IPS-NIHi11 (cell line): ENCODE data around the gene KCNQ1.
A peak's percentile ranks its signal among the peaks of the same experiment; 100 is the strongest.

Experiments
- DNase-seq: peaks from one replicate; pipeline ENCODE4 v3.0.0; 2012; ENCODE audit warnings: mixed read lengths, low spot score

Gene KCNQ1

DNA sequence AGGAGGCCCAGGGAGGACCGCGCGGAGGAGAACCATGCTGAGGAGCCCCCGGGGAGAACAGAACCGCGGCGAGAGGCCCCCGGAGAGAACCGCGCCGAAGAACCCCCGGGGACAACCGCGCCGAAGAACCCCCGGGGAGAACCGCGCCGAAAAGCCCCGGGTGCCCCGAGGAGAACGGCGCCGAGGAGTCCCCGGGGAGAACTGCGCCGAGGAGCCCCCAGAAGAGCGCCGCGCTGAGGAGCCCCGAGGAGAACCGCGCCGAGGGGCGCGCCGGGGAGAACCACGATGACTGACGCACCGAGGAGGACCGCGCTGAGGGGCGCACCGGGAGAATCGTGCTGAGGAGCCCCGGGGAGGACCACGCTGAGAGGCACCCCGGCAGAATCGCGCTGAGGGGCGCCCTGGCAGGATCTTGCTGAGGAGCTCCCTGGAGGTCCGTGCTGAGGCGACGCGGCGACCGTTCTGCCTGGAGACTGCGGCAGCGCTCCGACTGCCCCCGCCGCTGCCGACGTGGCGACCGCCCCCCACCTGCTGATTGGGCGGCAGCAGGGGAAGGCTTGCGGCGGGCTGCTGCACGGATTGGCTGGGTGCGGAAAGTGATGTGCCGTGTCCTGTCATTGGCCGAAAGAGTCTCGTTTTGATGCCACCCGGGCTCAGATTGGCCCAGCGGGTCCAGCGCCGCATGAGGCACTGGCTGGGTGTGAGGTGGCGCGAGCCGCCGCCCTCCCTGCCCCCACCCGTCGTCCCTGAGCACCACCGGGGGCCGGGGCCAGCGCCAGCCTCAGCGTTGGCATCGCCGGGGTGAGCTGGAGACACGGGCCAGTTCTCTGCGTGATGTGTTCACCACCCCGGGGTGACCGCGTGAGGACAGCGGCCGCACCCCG, 255.0 kb downstream of the KCNQ1 start, which contains the start of gene KCNQ1OT1:
Gene KCNQ1OT1, minus strand, starts transcription at position 464 of the 884 bp plus-strand sequence.
- peak; percentile 89 for DNase-seq

DNA sequence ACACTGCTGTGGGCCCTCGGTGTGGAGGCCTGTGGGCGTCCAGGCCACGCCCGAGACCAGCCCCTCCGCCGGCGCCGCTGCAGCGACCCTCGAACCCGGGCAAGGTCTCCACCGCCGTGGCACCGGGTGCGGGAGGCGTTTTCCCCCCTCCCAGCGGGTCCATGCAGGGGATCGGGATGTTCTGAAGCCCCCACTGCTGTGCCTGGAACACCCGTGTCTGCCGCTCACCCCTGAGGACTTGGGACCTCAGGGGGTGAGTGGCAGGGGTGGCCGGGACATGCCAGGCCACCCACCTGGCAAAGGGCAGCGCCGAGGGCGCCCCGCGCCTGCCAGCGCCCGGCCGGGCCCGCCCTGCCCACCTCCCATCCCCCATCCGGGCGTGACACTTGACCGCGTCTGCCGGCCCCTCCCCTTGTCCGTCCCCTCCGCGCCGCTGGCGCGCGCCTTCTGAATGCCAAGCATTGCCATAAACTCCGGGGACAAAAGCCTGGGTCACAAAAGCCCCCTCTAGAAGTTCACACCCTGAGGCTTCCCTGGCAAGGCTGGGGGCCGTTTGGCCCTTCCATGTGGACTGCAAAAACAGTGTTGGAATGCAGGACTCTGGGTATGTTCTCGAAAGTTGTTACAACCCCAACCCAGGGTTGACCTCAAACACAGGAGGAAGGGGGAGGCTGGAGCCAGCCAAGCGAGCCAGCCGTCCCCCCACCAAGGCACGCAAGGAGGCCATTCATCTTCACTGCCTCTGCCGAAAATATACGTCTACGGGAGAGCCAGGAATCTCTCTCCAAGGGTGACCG, 255.8 kb downstream of the KCNQ1 start:
- peak; percentile 71 for DNase-seq

DNA sequence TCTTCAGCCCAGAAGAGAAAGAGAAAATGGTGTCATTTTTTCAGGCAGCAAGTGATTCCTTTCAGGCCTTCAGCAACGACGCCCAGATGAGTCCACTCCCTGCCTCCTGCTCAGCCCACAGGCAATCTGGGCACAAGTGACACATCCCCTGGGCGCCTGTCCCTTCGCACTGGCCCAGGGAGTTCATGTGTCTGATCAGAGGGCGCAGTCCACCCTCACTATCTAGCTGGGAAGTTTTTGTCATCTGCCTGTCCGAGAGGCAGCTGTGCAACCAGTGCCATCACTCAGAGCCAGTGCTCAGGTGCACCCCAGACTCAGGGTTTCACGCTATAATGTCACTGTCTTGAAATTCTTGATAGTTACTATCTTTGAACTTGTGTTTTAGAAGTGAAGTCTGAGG, 256.4 kb downstream of the KCNQ1 start:
- DNase-seq = no peak

DNA sequence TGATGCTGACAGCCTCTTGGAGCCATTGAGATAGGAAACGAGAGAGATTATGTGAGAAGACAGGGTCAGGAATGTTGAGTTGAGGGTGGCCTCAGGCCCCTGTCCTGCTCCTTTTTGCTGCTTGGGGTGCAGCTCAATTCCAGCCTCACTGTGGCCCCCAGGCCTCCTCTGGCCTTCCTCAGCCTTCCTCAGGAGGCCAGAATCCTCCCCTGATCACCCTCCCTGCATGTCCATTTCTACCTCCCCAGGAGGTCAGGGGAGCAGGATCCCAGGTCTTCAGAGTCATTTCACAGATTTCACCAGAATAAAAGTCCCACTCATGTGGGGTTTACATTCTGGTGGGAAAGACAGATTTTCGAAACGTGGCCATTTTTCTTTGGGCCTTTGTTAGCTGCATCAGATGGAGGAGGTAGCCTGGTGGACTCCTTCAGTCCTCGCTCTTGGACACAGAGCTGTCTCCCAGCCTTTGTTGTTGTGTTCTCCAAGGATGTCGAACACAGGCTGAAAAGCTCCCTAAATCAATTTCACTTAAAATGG, 257.2 kb downstream of the KCNQ1 start:
- no peak for DNase-seq

DNA sequence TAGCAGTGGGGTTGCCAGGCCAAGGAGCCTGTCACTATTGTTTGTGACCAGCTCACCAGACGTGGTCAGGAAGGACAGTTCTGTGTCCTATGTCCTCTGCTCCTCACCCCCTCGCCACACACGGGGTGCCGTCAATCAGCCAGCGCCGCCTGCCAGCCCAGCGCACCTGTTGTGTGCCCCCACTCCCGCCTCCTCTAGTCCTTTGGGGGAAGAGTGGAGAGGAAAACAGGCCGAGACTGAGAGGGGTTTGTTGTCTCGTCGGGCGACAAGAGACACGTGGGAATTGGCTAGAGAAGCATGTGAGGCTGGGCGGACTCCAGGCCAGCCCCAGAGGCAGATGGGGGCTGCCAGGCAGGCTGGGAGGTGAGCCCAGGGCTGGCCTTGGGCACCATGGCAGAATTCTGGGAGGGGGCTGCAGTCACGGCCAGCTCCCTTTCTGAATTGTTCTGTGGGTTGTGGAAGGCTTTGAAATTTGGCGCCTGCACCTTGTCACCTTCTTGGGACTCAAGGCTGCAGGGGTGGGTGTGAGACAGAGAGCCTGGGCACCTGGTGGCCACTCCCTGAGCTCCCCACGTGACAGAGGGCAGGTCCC, 258.1 kb downstream of the KCNQ1 start:
- no peak for DNase-seq

DNA sequence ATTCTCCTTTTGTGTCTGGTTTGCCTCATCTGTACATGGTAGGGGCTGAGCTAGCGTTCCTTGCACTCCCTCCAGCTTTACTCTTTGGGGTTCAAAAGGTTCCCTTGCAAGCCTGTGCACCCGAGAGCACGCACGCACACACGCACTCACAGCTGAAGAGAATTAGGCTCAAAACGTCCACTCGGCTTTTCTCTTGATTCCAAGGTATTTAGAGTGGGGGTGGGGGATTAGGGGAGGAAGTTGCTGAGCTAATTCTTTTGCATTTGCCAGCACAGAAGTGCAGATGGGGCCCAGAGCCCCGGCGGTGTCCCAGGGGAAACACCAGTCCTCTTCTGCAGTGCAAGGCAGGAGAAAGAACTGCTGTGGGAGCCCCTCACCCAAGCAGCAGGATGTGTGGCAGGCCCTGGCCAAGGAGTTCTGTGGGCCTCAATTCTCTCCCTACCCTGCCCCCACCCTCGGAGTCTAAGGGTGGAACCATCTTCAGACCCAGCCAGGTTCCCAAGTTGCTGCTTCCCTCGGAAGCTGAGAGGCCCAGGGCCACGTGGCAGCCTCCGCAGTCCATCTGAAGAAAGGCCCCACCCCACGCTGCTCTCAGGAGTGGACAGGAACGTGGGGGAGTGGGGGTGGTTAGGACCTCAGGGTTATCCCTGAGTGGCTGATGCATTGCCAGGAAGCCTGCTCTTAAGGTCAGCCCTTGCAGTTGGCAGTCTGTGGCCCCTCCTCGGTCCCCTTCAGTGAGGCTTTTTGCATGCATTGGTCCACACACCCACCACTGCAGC, 258.7 kb downstream of the KCNQ1 start:
- DNase-seq = peak; percentile 52

DNA sequence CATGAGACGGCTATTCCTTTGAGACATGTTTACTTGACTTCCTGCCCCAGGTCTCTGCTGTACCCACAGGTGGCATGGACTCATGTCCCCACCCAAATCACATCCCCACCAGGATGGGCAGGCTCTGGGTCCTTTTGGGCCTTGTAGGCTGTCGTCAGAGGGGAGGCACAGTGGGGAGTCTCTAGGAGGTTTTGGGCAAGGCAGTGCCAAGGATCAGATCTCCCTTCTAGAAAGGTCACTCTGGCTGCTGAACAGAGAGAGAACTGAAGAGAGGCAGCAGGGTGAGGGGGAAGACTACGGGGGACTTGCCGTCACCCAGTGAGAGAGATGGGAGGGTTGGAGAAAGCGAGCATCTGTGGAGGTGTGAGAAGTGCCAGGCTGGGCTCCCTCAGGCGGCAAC, 259.5 kb downstream of the KCNQ1 start:
- no peak for DNase-seq

DNA sequence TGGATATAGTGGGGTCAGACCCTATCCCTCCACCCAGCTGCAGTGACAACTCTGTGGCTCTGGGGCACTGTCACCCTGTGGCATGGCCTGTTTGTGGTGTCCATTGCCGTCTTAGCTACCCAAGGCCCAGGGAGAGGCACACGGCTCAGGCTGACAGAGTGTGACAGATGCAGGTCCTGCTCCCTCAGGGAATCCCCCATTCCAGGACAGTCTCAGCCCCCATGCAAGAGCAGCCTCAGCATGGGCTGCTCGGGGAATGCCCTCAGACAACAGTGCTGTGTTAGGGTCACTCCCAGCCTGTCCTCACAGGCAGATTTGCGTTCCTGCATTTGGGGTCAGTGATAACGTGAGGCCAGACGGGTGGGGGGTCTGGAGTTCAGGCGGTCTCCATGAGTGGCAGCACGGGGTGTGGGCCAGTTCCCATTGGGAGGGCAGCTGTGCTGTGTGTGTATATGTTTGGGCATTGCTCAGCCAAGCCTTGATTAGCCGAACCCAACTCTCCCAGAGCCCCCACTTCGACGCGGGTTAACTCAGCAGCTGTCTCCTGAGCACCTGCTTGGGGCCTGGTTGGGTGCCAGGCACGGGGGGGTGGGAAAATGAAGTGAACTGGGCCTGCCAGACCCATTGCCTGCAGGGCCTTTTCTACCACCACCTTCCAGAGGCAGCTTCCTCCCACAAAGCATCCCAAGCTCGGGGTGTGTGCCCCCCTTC, 260.2 kb downstream of the KCNQ1 start:
- DNase-seq = no peak

DNA sequence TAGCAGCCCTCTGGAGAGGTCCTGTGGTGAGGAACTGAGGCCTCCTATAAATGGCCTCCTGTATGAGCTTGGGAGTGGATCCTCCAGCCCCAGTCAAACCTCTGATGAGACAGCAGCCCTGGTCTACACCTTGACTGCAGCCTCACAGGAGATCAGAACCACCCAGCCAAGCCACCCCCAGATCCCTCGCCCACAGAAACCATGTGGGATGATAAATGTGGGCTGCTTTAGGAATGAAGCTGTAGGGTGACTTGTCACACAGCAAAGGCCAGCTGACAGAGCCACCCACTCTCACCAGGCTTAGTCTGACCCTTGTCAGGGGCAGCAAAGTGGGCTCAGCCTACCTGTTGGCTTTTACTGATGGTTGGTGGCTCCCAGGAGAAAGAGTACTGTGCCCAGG, 261.5 kb downstream of the KCNQ1 start:
- no peak for DNase-seq

DNA sequence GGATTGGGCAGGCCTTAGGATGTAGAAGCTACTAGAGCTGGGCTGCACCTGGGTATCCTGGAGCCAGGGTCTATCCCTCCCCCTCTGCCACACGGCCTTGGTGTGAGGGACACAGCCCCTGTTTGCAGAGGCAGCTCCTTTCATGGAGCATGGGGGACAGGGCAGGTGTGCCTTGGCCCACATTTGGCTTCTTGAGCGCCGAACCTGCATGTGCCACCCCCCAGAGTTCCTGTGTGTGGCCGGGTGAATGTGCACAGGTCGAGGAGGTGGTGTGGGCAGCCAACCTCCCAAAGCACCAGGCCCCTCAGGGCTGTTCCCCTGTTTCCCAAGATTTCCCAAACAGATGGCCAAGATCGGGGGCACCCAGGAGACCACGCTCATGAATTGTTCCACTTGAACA, 262.9 kb downstream of the KCNQ1 start:
- DNase-seq = no peak

DNA sequence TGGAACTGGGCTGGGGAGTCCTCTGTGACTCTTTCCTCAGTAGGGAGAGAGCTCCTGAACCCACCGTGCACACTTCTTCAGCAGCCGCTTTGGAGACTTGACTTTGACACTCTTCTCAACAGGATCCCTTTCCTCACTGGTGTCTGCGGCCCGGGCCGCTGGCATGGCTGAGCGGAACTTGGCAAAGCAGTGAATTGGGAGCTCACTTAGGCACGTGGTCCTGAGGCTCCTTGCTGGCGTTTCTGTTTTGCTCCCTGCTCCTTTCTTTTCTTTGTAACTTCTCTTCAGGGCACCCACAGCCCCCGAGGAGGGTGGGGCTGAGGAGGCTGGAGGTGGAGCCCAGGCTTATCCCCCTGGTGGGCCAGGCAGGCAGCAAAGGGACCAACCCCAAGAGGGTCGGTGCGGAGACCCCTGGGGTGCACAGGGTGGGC, 263.4 kb downstream of the KCNQ1 start:
- no peak for DNase-seq

DNA sequence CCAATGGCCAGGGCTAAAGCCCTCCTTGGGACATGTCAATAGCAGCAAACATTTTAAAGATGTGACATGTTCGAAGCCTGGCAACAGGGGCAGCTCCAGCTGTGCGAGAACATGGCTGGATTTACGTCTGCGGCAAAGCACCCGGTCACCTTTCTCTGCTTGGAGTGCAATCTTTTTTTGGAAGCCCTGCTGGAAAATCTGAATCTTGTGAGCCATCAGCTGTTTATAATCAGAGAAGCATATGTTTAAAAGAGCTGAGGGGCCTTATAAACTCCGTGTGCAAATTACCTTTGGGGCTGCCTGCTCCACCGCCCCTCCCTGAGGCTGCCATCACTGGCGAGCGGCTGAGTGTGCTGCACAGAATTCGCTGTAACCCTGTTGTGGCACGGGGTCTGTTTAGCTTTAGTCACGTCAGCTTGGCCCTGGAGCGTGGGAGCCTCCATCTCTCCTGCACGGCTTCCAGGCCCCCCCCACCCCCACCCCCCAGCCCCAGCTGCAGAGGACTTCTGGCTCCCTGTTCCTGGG, 264.0 kb downstream of the KCNQ1 start:
- no peak for DNase-seq

DNA sequence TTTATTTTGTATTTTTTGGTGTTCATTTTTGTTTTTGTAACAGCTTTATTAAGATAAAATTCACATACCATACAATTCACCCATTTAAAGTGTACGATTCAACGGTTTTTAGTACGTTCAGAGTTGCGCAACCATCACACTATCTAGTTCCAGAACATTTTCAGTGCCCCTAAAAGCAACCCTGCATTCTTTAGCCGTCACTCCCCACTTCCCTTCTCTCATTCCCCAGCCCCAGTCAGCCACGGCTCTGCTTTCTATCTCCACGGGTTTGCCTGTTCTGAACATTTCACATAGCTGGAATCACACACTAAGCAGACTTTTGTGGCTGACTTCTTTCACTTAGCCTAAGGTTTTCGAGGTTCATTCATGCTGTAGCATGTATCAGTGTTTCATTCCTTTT, 264.6 kb downstream of the KCNQ1 start:
- DNase-seq = no peak

DNA sequence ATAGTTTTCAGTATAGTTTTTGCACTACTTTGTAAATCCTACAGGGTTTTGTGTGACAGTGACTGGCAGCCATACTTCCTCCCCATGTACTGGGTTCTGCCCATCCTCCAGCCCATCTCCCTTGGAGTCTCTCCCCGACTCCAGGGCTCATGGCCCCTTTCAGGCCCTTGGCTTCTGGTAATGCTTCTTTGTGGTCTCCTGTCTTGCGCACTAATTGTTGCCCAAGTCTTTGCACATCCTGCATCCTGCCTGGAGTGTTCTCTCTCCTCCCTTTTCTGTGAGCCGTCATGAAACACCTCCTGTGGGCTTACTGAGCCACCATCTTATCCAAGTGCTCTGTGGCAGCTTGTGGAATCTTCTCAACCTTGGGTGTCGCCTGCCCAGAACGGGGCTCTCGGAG, 266.4 kb downstream of the KCNQ1 start:
- DNase-seq = no peak

DNA sequence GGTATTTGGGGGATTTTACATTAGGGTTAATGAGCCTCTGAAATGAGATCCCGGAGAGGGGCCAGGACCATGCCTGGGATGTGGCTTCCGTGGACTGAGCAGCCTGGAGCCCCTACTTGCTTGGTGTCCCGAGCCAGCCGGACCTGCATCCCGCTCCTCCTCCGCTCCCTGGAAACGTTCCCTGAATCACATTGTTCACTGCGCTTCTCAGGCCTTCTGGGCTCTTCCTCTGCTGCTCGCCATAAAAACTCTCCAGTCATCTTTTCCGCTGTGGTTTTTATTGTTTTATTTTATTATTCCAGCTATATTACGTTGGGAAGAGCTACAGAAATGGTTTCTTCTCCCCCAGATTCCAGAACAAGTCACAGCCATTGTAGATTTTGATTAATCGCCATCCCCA, 268.3 kb downstream of the KCNQ1 start:
- DNase-seq = no peak

DNA sequence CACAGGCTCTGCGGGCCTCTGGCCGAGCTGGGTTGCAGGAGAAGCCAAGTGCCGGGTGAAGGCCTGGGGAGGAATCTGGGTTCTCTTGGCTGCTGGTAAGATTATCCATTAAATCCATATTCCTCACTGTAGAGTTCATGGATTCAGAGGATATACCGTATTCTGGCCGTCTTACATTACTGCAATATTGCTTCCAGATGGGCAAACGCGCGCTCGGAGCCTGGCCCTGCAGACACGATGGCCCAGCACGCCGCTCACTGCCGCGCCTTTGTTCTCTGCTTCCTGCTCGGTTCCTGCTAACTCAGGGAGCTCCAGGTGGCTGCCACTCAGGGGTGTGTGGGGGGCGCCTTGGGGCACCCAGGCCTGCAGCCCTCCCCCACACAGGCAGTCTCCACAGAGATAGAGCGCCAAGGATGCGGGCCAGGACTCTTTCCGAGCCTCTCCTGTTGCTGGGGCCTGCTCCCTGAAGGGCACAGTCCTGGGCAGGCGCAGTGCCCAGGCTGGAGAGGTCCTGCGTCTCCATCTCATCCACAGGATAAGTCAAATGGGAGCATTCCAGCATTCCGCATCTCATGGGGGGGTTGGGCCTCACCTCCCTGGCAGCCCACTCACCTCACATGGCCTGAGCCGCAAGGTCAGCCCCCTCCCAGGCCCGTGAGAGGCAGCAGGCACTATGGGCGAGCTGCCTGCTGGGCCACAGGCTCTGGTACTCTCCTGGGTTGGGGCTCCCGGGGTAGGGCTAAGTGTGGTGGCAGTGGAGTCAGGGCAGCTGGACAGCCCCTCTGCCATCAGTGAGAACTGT, 269.1 kb downstream of the KCNQ1 start:
- no peak for DNase-seq

DNA sequence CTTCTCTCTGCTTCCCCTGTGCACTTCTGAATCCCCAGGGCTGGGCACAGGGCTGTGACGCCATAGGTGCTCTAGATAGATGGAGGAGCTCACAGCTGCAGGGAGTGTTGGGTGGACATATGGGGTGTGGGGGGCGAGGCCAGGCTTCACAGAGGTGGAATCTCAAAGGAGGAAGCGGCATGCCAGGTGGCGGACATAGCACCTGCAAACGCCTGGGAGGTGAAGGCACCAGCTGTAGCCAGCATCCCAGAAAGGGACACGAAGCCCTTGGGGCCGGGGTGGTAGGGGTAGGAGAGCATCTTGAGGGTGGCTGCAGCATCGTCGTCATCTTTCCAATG, 269.6 kb downstream of the KCNQ1 start:
- no peak for DNase-seq

DNA sequence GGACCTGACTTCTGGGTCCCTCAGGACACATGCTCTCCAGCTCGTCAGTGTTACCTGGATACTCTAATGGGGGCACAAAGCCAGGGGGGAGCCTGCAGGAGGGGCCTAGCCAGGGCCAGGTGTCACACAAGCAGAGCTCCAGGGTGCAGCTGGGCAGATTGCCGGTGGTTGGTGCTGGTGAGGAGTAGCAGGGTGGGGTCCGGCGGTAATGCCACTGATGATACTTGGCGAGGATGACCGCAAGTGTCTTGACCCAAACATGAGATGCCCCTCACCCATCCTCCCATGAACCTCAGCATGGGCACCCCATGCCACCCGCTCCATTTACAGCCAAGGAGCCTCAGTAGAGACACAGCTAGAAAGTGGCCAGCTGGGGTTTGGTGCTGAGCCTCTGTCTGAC, 270.1 kb downstream of the KCNQ1 start:
- no peak for DNase-seq

DNA sequence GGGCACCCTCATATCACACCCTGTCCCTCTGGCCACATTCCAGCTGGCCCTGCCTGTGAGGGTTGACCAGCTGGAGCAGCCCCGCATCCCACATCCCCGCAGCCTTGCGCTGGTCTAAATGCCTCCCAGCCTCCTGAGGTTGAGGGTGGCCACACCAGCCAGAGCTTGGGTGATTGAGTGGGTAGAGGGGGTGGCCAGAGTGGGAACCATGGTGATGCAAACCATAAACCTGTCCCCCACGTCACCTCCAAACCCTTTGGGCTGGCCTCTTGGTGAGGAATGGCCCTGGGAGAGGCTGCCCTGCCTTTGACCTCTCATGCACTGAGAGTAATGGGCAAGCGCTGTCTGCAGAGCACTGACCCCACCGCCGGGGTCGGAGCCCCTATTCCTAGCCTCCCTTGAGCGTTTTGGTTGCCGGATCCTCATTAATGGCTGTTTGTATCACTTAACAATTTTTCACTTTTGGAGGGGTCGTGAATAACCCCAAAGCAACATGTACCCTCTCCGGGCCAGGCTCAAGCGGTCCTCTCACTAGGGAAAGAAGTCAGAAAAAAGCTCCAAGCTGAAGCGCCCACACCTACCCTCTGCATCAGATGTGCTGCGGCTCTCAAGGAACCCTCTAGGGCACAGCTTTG, 271.0 kb downstream of the KCNQ1 start:
- no peak for DNase-seq
